Liver (tissue), 9 donors: ENCODE data around the gene ILDR1. TPM values are rescaled to one million over a fixed set of nuclear protein-coding genes. Genes with fewer than 3 reads are reported as not detected.

Experiments
- DNase-seq: peaks from one replicate; pipeline ENCODE4 v3.0.0-alpha.2; 2017; ENCODE audit warnings: low spot score
- H3K27ac ChIP-seq, 2 donors: one replicate each; pipeline ENCODE4 v1.7.0; 2013; ENCODE audit warnings: inconsistent platforms in 2 of 2, low read length in 2 of 2, control low read depth in 1 of 2, low read depth in 1 of 2, mild to moderate bottlenecking in 1 of 2
- H3K27me3 ChIP-seq, 4 donors: one replicate each; pipeline versions ENCODE4 v1.6.1 to v1.7.0; 2013; ENCODE audit warnings: low read length in 3 of 4, inconsistent platforms in 1 of 4, mild to moderate bottlenecking in 1 of 4, moderate library complexity in 1 of 4; ENCODE audit not compliant: control insufficient read depth in 4 of 4, insufficient read depth in 4 of 4
- H3K36me3 ChIP-seq, 4 donors: one replicate each; pipeline versions ENCODE4 v1.6.1 to v1.7.0; 2013; ENCODE audit warnings: low read length in 3 of 4, mild to moderate bottlenecking in 3 of 4, low read depth in 1 of 4, moderate library complexity in 1 of 4; ENCODE audit not compliant: control insufficient read depth in 4 of 4, insufficient read depth in 3 of 4
- H3K4me1 ChIP-seq, 4 donors: one replicate each; pipeline versions ENCODE4 v1.6.1 to v1.7.0; 2013; ENCODE audit warnings: low read length in 3 of 4, mild to moderate bottlenecking in 3 of 4, moderate library complexity in 1 of 4; ENCODE audit not compliant: control insufficient read depth in 4 of 4, insufficient read depth in 4 of 4
- H3K4me3 ChIP-seq, 3 donors: one replicate each; pipeline versions ENCODE4 v1.6.1 to v1.7.0; 2013; ENCODE audit warnings: low read length in 3 of 3, control low read depth in 1 of 3, low read depth in 1 of 3, mild to moderate bottlenecking in 1 of 3
- H3K9ac ChIP-seq, 2 donors: one replicate each; pipeline ENCODE4 v1.7.0; 2013; ENCODE audit warnings: low read length in 2 of 2, mild to moderate bottlenecking in 2 of 2, moderate library complexity in 2 of 2, control low read depth in 1 of 2, low read depth in 1 of 2
- H3K9me3 ChIP-seq, 4 donors: one replicate each; pipeline versions ENCODE4 v1.6.1 to v1.7.0; 2013; ENCODE audit warnings: low read length in 3 of 4; ENCODE audit not compliant: control insufficient read depth in 4 of 4
- EGR1 ChIP-seq, 2 donors: IDR thresholded peaks; 2 replicates each; pipeline ENCODE4 v1.6.1; 2016 to 2018; ENCODE audit warnings: antibody characterized with exemption in 2 of 2, low read depth in 2 of 2
- FOXA1 ChIP-seq: IDR thresholded peaks from 2 replicates; pipeline ENCODE4 v1.6.1; 2016; ENCODE audit warnings: antibody characterized with exemption
- FOXA2 ChIP-seq: IDR thresholded peaks from 2 replicates; pipeline ENCODE4 v1.6.1; 2016; ENCODE audit warnings: antibody characterized with exemption
- GABPA ChIP-seq, 2 donors: IDR thresholded peaks in 1 of 2; conservative IDR thresholded peaks in 1 of 2; 2 replicates each; pipeline ENCODE4 v1.6.1; 2016; ENCODE audit warnings: antibody characterized with exemption in 2 of 2, mild to moderate bottlenecking in 1 of 2, moderate library complexity in 1 of 2
- HNF4A ChIP-seq, 2 donors: conservative IDR thresholded peaks; 2 replicates each; pipeline ENCODE4 v1.6.1; 2016; ENCODE audit warnings: antibody characterized with exemption in 2 of 2, mild to moderate bottlenecking in 2 of 2
- HNF4G ChIP-seq: IDR thresholded peaks from 2 replicates; pipeline ENCODE4 v1.6.1; 2016; ENCODE audit warnings: antibody characterized with exemption
- JUND ChIP-seq, 2 donors: IDR thresholded peaks; 2 replicates each; pipeline ENCODE4 v1.6.1; 2016; ENCODE audit warnings: antibody characterized with exemption in 2 of 2
- NR2F2 ChIP-seq: IDR thresholded peaks from 2 replicates; pipeline ENCODE4 v1.6.1; 2016; ENCODE audit warnings: antibody characterized with exemption
- RAD21 ChIP-seq, 2 donors: IDR thresholded peaks; 2 replicates each; pipeline ENCODE4 v1.6.1; 2016; ENCODE audit warnings: antibody characterized with exemption in 2 of 2, mild to moderate bottlenecking in 2 of 2
- RXRA ChIP-seq, 2 donors: IDR thresholded peaks; 2 replicates each; pipeline ENCODE4 v1.6.1; 2017 to 2018; ENCODE audit warnings: antibody characterized with exemption in 2 of 2, mild to moderate bottlenecking in 1 of 2
- SP1 ChIP-seq: IDR thresholded peaks from 2 replicates; pipeline ENCODE4 v1.6.1; 2018; ENCODE audit warnings: antibody characterized with exemption, mild to moderate bottlenecking
- TAF1 ChIP-seq: conservative IDR thresholded peaks from 2 replicates; pipeline ENCODE4 v1.6.1; 2016; ENCODE audit warnings: antibody characterized with exemption, mild to moderate bottlenecking
- YY1 ChIP-seq: IDR thresholded peaks from 2 replicates; pipeline ENCODE4 v1.6.1; 2016; ENCODE audit warnings: antibody characterized with exemption, mild to moderate bottlenecking
- WGBS: extraction: QIAGEN DNeasy Blood & Tissue Kit; methylation state at CpG from one replicate; pipeline ENCODE4 v1.1.7; 2013; 5-methylcytosine and 5-hydroxymethylcytosine counted together
- polyA plus RNA-seq, 2 donors: library from polyadenylated mRNA; stranded (reverse) in 1 of 2; unstranded in 1 of 2; fragments of 200-250 nt in 1 of 2; fragments of >200 nt in 1 of 2; fragmentation: Nextera tagmentation in 1 of 2; extraction: Ambion mirVana in 1 of 2; gene quantifications; one replicate each; pipeline versions ENCODE4 v1.2.1 to v1.2.3, GENCODE V29; 2013 to 2015
- total RNA-seq, 2 donors: library from RNA; depleted of rRNA; stranded (reverse); fragments of >200 nt; gene quantifications; one replicate each; pipeline ENCODE4 v1.2.3, GENCODE V29; 2014
- TF ChIP-seq, protein P1 (sequence below): IDR thresholded peaks from 2 replicates; pipeline ENCODE4 v1.6.1; 2016; ENCODE audit warnings: antibody characterized with exemption, mild to moderate bottlenecking
- TF ChIP-seq, protein P2 (sequence below): IDR thresholded peaks from 2 replicates; pipeline ENCODE4 v1.6.1; 2016; ENCODE audit warnings: antibody characterized with exemption
- TF ChIP-seq, protein P3 (sequence below): IDR thresholded peaks from 2 replicates; pipeline ENCODE4 v1.6.1; 2016; ENCODE audit warnings: antibody characterized with exemption
- TF ChIP-seq, protein P4 (sequence below): IDR thresholded peaks from 2 replicates; pipeline ENCODE4 v1.6.1; 2016; ENCODE audit warnings: antibody characterized with exemption
- TF ChIP-seq, protein P5 (sequence below): fragments of 150-350 bp; IDR thresholded peaks from 2 replicates; pipeline ENCODE4 v1.5.1; 2017; ENCODE audit warnings: improper control_type of control experiment, low read depth, low read length; ENCODE audit not compliant: missing input control
- donor health status: healthy.
- donor health status: healthy.
- donor health status: healthy.
- donor health status: healthy.
- donor health status: healthy.

Gene ILDR1
- total and polyA plus RNA-seq, 4 donors, result 0.07 to 1.7 (median 0.19) TPM

DNA sequence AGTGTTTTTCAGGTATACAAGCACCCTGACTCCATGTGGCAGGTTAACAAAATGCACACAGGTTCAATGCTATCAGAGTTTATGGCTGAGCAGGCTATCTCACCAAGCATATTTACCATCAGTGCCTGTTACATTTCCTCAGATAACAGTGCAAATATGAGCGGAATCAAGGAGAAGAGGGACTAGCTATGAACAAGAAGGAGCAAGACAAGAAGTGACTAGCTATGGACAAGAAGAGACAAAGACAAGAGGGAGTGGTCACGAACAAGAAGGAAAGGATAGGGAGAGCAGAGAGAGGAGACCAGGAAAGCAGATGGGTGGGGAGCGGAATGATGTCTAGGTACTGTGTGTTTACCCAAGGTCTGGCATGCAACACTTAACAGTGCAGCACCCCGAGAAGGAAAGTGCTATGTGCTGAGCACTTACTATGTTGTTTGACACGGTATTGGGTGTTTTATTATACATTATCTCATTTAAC is 8.6 kb downstream of the ILDR1 start:
- Histone ChIP-seq H3K4me1 (no peaks in the 10 kb centered on the region), H3K27me3 (no peaks in the 10 kb centered on the region), H3K9ac (no peak overlapping the region), H3K27ac (no peak overlapping the region), H3K9me3 (no peaks in the 10 kb centered on the region), H3K4me3 (no peak overlapping the region), H3K36me3 (no peaks in the 10 kb centered on the region)
- DNase-seq, result no peak
- no peak for TF ChIP-seq YY1
- no peak for TF ChIP-seq RAD21 (IDR thresholded peaks at IDR 0.05)
- TF ChIP-seq, protein P1, sequence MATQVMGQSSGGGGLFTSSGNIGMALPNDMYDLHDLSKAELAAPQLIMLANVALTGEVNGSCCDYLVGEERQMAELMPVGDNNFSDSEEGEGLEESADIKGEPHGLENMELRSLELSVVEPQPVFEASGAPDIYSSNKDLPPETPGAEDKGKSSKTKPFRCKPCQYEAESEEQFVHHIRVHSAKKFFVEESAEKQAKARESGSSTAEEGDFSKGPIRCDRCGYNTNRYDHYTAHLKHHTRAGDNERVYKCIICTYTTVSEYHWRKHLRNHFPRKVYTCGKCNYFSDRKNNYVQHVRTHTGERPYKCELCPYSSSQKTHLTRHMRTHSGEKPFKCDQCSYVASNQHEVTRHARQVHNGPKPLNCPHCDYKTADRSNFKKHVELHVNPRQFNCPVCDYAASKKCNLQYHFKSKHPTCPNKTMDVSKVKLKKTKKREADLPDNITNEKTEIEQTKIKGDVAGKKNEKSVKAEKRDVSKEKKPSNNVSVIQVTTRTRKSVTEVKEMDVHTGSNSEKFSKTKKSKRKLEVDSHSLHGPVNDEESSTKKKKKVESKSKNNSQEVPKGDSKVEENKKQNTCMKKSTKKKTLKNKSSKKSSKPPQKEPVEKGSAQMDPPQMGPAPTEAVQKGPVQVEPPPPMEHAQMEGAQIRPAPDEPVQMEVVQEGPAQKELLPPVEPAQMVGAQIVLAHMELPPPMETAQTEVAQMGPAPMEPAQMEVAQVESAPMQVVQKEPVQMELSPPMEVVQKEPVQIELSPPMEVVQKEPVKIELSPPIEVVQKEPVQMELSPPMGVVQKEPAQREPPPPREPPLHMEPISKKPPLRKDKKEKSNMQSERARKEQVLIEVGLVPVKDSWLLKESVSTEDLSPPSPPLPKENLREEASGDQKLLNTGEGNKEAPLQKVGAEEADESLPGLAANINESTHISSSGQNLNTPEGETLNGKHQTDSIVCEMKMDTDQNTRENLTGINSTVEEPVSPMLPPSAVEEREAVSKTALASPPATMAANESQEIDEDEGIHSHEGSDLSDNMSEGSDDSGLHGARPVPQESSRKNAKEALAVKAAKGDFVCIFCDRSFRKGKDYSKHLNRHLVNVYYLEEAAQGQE, result no peak
- TF ChIP-seq NR2F2, result no peak
- TF ChIP-seq JUND (IDR thresholded peaks at IDR 0.05), result no peak
- TF ChIP-seq, protein P2, sequence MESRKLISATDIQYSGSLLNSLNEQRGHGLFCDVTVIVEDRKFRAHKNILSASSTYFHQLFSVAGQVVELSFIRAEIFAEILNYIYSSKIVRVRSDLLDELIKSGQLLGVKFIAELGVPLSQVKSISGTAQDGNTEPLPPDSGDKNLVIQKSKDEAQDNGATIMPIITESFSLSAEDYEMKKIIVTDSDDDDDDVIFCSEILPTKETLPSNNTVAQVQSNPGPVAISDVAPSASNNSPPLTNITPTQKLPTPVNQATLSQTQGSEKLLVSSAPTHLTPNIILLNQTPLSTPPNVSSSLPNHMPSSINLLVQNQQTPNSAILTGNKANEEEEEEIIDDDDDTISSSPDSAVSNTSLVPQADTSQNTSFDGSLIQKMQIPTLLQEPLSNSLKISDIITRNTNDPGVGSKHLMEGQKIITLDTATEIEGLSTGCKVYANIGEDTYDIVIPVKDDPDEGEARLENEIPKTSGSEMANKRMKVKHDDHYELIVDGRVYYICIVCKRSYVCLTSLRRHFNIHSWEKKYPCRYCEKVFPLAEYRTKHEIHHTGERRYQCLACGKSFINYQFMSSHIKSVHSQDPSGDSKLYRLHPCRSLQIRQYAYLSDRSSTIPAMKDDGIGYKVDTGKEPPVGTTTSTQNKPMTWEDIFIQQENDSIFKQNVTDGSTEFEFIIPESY, result no peak
- no peak for TF ChIP-seq SP1
- TF ChIP-seq HNF4A (conservative IDR thresholded peaks at IDR 0.05), result no peak
- TF ChIP-seq, protein P3, sequence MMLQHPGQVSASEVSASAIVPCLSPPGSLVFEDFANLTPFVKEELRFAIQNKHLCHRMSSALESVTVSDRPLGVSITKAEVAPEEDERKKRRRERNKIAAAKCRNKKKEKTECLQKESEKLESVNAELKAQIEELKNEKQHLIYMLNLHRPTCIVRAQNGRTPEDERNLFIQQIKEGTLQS, result no peak
- TF ChIP-seq, protein P4, sequence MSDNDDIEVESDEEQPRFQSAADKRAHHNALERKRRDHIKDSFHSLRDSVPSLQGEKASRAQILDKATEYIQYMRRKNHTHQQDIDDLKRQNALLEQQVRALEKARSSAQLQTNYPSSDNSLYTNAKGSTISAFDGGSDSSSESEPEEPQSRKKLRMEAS, result no peak
- TF ChIP-seq, protein P5, sequence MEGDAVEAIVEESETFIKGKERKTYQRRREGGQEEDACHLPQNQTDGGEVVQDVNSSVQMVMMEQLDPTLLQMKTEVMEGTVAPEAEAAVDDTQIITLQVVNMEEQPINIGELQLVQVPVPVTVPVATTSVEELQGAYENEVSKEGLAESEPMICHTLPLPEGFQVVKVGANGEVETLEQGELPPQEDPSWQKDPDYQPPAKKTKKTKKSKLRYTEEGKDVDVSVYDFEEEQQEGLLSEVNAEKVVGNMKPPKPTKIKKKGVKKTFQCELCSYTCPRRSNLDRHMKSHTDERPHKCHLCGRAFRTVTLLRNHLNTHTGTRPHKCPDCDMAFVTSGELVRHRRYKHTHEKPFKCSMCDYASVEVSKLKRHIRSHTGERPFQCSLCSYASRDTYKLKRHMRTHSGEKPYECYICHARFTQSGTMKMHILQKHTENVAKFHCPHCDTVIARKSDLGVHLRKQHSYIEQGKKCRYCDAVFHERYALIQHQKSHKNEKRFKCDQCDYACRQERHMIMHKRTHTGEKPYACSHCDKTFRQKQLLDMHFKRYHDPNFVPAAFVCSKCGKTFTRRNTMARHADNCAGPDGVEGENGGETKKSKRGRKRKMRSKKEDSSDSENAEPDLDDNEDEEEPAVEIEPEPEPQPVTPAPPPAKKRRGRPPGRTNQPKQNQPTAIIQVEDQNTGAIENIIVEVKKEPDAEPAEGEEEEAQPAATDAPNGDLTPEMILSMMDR, result no peak
- TF ChIP-seq EGR1 (IDR thresholded peaks at IDR 0.05; ENCODE audit: low read depth in 2 of 2), result no peak
- TF ChIP-seq RXRA (IDR thresholded peaks at IDR 0.05), result no peak
- TF ChIP-seq GABPA (IDR thresholded peaks at IDR 0.05 in 1 of 2, conservative IDR thresholded peaks at IDR 0.05 in 1 of 2), result no peak
- TF ChIP-seq HNF4G, result no peak
- no peak for TF ChIP-seq FOXA2
- TF ChIP-seq TAF1, result no peak
- no peak for TF ChIP-seq FOXA1
- 60% methylated on average over 5 of the region's 5 CpGs for WGBS
